Tibial nerve (tissue), 4 donors: ENCODE measurements around the gene IP6K3. TPM values are rescaled to one million over a fixed set of nuclear protein-coding genes. Genes with fewer than 3 reads are reported as not detected.
A peak's percentile ranks its signal among the peaks of the same experiment; 100 is the strongest.

ENCODE experiments used
- DNase-seq, 2 donors: peaks; one replicate each; pipeline ENCODE4 v3.0.0-alpha.2; 2019; ENCODE audit warnings: low spot score in 2 of 2
- H3K27ac ChIP-seq, 4 donors: fragments of 200-600 bp; sonication (generic) in 3 of 4; one replicate each; pipeline ENCODE4 v1.5.1; 2017 to 2019; ENCODE audit warnings: mild to moderate bottlenecking in 1 of 4
- H3K27me3 ChIP-seq, 2 donors: fragments of 200-600 bp; sonication (generic) in 1 of 2; one replicate each; pipeline versions ENCODE4 v1.5.1 to v1.6.0; 2017 to 2019
- H3K36me3 ChIP-seq, 3 donors: fragments of 200-600 bp; sonication (generic); one replicate each; pipeline ENCODE4 v1.5.1; 2018 to 2019
- H3K4me1 ChIP-seq, 4 donors: fragments of 200-600 bp; sonication (generic) in 3 of 4; one replicate each; pipeline ENCODE4 v1.5.1; 2017 to 2019
- H3K4me3 ChIP-seq, 4 donors: fragments of 200-600 bp; sonication (generic) in 3 of 4; one replicate each; pipeline ENCODE4 v1.5.1; 2017 to 2019; ENCODE audit warnings: mild to moderate bottlenecking in 1 of 4, moderate library complexity in 1 of 4
- H3K9me3 ChIP-seq, 4 donors: fragments of 200-600 bp; sonication (generic) in 3 of 4; one replicate each; pipeline ENCODE4 v1.5.1; 2017 to 2019
- EP300 ChIP-seq, 2 donors: sonication (generic); formaldehyde crosslinking; IDR thresholded peaks; one replicate each; pipeline ENCODE4 v1.6.1; 2017; ENCODE audit warnings: antibody characterized with exemption in 2 of 2, mild to moderate bottlenecking in 1 of 2
- POLR2A ChIP-seq, 2 donors: fragments of 450-650 bp; IDR thresholded peaks; one replicate each; pipeline ENCODE4 v1.6.1; 2017; ENCODE audit warnings: antibody characterized with exemption in 2 of 2, mild to moderate bottlenecking in 2 of 2, moderate library complexity in 2 of 2
- WGBS, 2 donors: methylation state at CpG; one replicate each; pipeline ENCODE4 v1.1.5; 2018; 5-methylcytosine and 5-hydroxymethylcytosine counted together
- total RNA-seq, 4 donors: library from RNA; depleted of rRNA; stranded (reverse); fragments of >200 nt; gene quantifications; one replicate each; pipeline ENCODE4 v1.1.0, GENCODE V29; 2016
- TF ChIP-seq, protein P1 (sequence below), 5 experiments: fragments of 200-600 bp in 3 of 5; fragments of 450-650 bp in 2 of 5; sonication (generic) in 3 of 5; IDR thresholded peaks; one replicate each; pipeline ENCODE4 v1.5.1; 2016 to 2019; ENCODE audit warnings: antibody characterized with exemption in 5 of 5, mild to moderate bottlenecking in 3 of 5, moderate library complexity in 2 of 5

The IP6K3 gene
- total RNA-seq, 4 donors from 2014 or later, result 0.39 to 3.0 (median 1.7) TPM

DNA sequence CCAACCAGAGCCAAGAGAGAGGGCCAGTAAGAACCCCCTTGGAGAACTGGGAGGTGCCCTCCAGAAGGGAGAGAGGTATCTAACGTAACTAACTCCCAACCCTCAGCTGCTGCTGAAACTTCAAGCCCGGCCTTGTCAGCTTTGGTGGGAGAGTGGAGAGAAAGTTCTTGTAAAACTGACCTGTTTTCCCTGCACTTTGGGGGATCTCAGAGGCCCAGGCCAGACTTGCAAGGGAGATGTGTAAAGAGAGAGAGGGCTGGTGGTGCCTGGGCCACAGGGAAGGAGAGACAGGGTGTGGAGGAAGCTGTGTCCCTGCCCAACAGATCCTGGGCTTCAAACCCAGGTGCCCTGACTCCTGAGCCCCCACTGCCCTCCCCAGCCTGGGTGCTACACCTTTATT is 17.3 kb upstream of the IP6K3 start:
- H3K36me3 ChIP-seq, result no peaks in the 10 kb centered on the region
- no peak overlapping the region for H3K4me3 ChIP-seq
- H3K4me1 ChIP-seq, result peaks cover 0 to 15% (median 3%) of the 10 kb centered on the region in 4 donors
- peaks cover 0 to 6% (median 0%) of the 10 kb centered on the region in 4 donors for H3K9me3 ChIP-seq
- no peak for DNase-seq
- H3K27me3 ChIP-seq, result no peaks in the 10 kb centered on the region
- TF ChIP-seq, protein P1, sequence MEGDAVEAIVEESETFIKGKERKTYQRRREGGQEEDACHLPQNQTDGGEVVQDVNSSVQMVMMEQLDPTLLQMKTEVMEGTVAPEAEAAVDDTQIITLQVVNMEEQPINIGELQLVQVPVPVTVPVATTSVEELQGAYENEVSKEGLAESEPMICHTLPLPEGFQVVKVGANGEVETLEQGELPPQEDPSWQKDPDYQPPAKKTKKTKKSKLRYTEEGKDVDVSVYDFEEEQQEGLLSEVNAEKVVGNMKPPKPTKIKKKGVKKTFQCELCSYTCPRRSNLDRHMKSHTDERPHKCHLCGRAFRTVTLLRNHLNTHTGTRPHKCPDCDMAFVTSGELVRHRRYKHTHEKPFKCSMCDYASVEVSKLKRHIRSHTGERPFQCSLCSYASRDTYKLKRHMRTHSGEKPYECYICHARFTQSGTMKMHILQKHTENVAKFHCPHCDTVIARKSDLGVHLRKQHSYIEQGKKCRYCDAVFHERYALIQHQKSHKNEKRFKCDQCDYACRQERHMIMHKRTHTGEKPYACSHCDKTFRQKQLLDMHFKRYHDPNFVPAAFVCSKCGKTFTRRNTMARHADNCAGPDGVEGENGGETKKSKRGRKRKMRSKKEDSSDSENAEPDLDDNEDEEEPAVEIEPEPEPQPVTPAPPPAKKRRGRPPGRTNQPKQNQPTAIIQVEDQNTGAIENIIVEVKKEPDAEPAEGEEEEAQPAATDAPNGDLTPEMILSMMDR (IDR thresholded peaks at IDR 0.05), result no peak
- TF ChIP-seq POLR2A (IDR thresholded peaks at IDR 0.05) (no peak), EP300 (IDR thresholded peaks at IDR 0.05) (no peak)
- no peak overlapping the region for H3K27ac ChIP-seq
- 64 to 79% methylated on average over 2 of the region's 2 CpGs for WGBS, 2 donors

GRCh38 chr6:33763483-33763882 is 16.8 kb upstream of the IP6K3 start:
- no peak for TF ChIP-seq EP300 (IDR thresholded peaks at IDR 0.05)
- no peak for TF ChIP-seq POLR2A (IDR thresholded peaks at IDR 0.05)
- TF ChIP-seq, protein P1 (IDR thresholded peaks at IDR 0.05), result no peak
- Histone ChIP-seq H3K9me3 (peaks cover 0 to 6% (median 0%) of the 10 kb centered on the region in 4 donors), H3K27ac (no peak overlapping the region), H3K36me3 (no peaks in the 10 kb centered on the region), H3K4me3 (no peak overlapping the region), H3K27me3 (no peaks in the 10 kb centered on the region), H3K4me1 (peaks cover 0 to 9% (median 3%) of the 10 kb centered on the region in 4 donors)
- 44 to 53% methylated on average over 6 of the region's 6 CpGs for WGBS, 2 donors
- no peak for DNase-seq

GRCh38 chr6:33762713-33763112 is 16.0 kb upstream of the IP6K3 start:
- H3K4me3 ChIP-seq, result no peak overlapping the region
- H3K27me3 ChIP-seq, result no peaks in the 10 kb centered on the region
- DNase-seq, result no peak
- no peak overlapping the region for H3K27ac ChIP-seq
- H3K9me3 ChIP-seq, result peaks cover 0 to 6% (median 0%) of the 10 kb centered on the region in 4 donors
- H3K36me3 ChIP-seq, result no peaks in the 10 kb centered on the region
- no peak for TF ChIP-seq EP300 (IDR thresholded peaks at IDR 0.05)
- TF ChIP-seq POLR2A (IDR thresholded peaks at IDR 0.05), result no peak
- TF ChIP-seq, protein P1 (IDR thresholded peaks at IDR 0.05), result no peak
- peaks cover 0 to 7% (median 3%) of the 10 kb centered on the region in 4 donors for H3K4me1 ChIP-seq
- WGBS, 2 donors, result 73 to 81% methylated on average over 4 of the region's 4 CpGs

DNA sequence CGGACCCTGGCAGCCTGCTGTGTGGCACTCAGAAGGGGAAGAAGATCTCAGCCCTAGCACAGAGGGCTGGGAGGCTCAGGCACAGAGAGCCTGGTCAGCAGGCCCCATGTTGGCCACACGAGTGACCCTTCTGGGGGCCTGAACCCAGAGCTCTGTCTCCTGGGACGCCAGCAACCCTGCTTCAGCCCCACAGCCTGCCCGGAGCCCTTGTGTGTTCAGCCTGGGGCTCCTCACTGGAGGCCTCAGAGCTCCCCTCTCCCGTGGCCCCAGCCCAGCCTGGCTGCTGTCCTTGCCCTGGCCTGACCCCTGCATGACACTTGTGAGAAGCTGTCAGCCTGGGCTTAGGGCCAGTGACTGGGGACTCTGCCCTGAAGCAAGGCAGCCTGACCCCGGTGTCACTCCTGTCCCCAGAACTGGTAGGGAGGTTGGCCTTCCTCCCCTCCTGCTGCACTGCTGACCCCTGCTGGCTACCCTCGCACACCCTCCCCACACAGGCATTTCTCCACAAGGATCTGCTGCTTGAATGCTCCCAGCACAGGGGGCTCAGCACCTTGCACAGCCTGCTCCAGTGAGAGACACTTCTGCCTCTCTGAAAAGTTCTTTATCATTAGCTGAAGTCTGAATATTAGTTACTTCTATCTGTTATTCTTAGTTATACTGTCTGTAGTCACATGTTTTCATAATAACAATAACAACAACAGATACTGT is 15.4 kb upstream of the IP6K3 start:
- 20 to 39% methylated on average over 2 to 4 of the region's 7 CpGs for WGBS, 2 donors
- no peak overlapping the region for H3K4me3 ChIP-seq
- H3K27me3 ChIP-seq, result no peaks in the 10 kb centered on the region
- no peak for TF ChIP-seq EP300 (IDR thresholded peaks at IDR 0.05)
- TF ChIP-seq, protein P1 (IDR thresholded peaks at IDR 0.05), result peak; percentile 26 to 56 (median 32)
- peaks cover 0 to 2% (median 0%) of the 10 kb centered on the region in 4 donors for H3K9me3 ChIP-seq
- no peak overlapping the region for H3K27ac ChIP-seq
- peaks cover 0 to 7% (median 3%) of the 10 kb centered on the region in 4 donors for H3K4me1 ChIP-seq
- DNase-seq, result no peak
- H3K36me3 ChIP-seq, result no peaks in the 10 kb centered on the region

- Histone ChIP-seq H3K27me3 (no peaks in the 10 kb centered on the region), H3K4me3 (no peak overlapping the region), H3K9me3 (no peaks in the 10 kb centered on the region), H3K36me3 (no peaks in the 10 kb centered on the region), H3K4me1 (peaks cover 0 to 7% (median 3%) of the 10 kb centered on the region in 4 donors), H3K27ac (no peak overlapping the region)
- no peak for DNase-seq
- TF ChIP-seq, protein P1 (IDR thresholded peaks at IDR 0.05), result no peak
- TF ChIP-seq POLR2A (IDR thresholded peaks at IDR 0.05) (no peak), EP300 (IDR thresholded peaks at IDR 0.05) (no peak)
- WGBS, 2 donors, result 100% methylated on average over 1 of the region's 2 CpGs; no CpG with 5 or more reads in 1 of the 2 donors
These were observed 14.8 kb upstream of the IP6K3 start for GRCh38 chr6:33761581-33761921.
